DOHH2 (cell line): ENCODE measurements around the gene FANCL.
A peak's percentile ranks its signal among the peaks of the same experiment; 100 is the strongest.

Source experiments
- H3F3A ChIP-seq: fragments of 200-600 bp; sonication (generic), shearing (Covaris generic); 2 replicates; pipeline ENCODE4 v1.6.0; 2016; ENCODE audit warnings: antibody characterized with exemption, mild to moderate bottlenecking; ENCODE audit not compliant: control insufficient read depth, insufficient read depth
- H3K27ac ChIP-seq: fragments of 200-600 bp; sonication (generic); 2 replicates; pipeline ENCODE4 v1.5.1; 2014; ENCODE audit warnings: low read depth, mild to moderate bottlenecking, low read length, moderate library complexity
- H3K27me3 ChIP-seq: fragments of 200-600 bp; sonication (generic); 2 replicates; pipeline ENCODE4 v1.6.1; 2014; ENCODE audit warnings: mild to moderate bottlenecking, low read length, mixed read lengths; ENCODE audit not compliant: control insufficient read depth
- H3K36me3 ChIP-seq: fragments of 200-600 bp; sonication (generic); 2 replicates; pipeline ENCODE4 v1.6.1; 2014; ENCODE audit warnings: mild to moderate bottlenecking, low read length, moderate library complexity, mixed read lengths; ENCODE audit not compliant: control insufficient read depth
- H3K4me1 ChIP-seq: fragments of 200-600 bp; sonication (generic); 2 replicates; pipeline ENCODE4 v1.6.1; 2014; ENCODE audit warnings: mild to moderate bottlenecking, low read length, mixed read lengths; ENCODE audit not compliant: control insufficient read depth
- H3K4me2 ChIP-seq: fragments of 200-600 bp; sonication (generic); 2 replicates; pipeline ENCODE4 v1.6.0; 2014; ENCODE audit warnings: mild to moderate bottlenecking, low read length, moderate library complexity
- H3K4me3 ChIP-seq: fragments of 200-600 bp; sonication (generic); 2 replicates; pipeline ENCODE4 v1.5.1; 2014; ENCODE audit warnings: mild to moderate bottlenecking, low read length, mixed read lengths
- H3K79me2 ChIP-seq: fragments of 200-600 bp; sonication (generic); 2 replicates; pipeline ENCODE4 v1.6.1; 2014; ENCODE audit warnings: mild to moderate bottlenecking, low read length, mixed read lengths; ENCODE audit not compliant: control insufficient read depth
- H3K9me2 ChIP-seq: fragments of 200-600 bp; sonication (generic); replicated peaks from 2 replicates; pipeline ENCODE4 v1.6.1; 2014; ENCODE audit warnings: mild to moderate bottlenecking, low read length, mixed read lengths; ENCODE audit not compliant: control insufficient read depth
- H3K9me3 ChIP-seq: fragments of 200-600 bp; sonication (generic); 2 replicates; pipeline ENCODE4 v1.6.1; 2014; ENCODE audit warnings: antibody characterized with exemption, low read length, mixed read lengths; ENCODE audit not compliant: control insufficient read depth, insufficient read depth
- H4K20me1 ChIP-seq: fragments of 200-600 bp; sonication (generic); 2 replicates; pipeline ENCODE4 v1.6.0; 2014; ENCODE audit warnings: low read depth, mild to moderate bottlenecking, antibody characterized with exemption, low read length, moderate library complexity; ENCODE audit not compliant: control insufficient read depth, insufficient read depth
- CTCF ChIP-seq: fragments of 200-600 bp; sonication (generic); IDR thresholded peaks from one replicate; pipeline ENCODE4 v1.5.1; 2014; ENCODE audit warnings: antibody characterized with exemption, mild to moderate bottlenecking, low read depth, low read length; ENCODE audit not compliant: poor library complexity, severe bottlenecking
- EZH2phosphoT487 ChIP-seq: fragments of 200-600 bp; sonication (generic); IDR thresholded peaks from 2 replicates; pipeline ENCODE4 v1.6.1; 2017; ENCODE audit warnings: borderline replicate concordance, mild to moderate bottlenecking, antibody characterized with exemption, low read length, moderate library complexity, mixed read lengths

The FANCL gene

GRCh38 chr2:58241546-58241864, 380 bp upstream of the FANCL start:
- Histone ChIP-seq H3K4me1 (peaks cover 27% of the 10 kb centered on the region), H3K27me3 (no peaks in the 10 kb centered on the region), H3K9me2 (no peaks in the 10 kb centered on the region), H3K4me3 (peak overlapping the region; percentile 96), H3K27ac (peak overlapping the region; percentile 88), H3F3A (no peaks in the 10 kb centered on the region), H4K20me1 (no peaks in the 10 kb centered on the region), H3K79me2 (peaks cover 45% of the 10 kb centered on the region), H3K36me3 (peaks cover 5% of the 10 kb centered on the region; the same call in 1 of the 2 replicates), H3K9me3 (no peaks in the 10 kb centered on the region), H3K4me2 (peak overlapping the region; percentile 67)
- TF ChIP-seq EZH2phosphoT487 (no peak), CTCF (no peak)

- Histone ChIP-seq H3K36me3 (peaks cover 5% of the 10 kb centered on the region; the same call in 1 of the 2 replicates), H3K79me2 (peaks cover 66% of the 10 kb centered on the region), H3K9me2 (no peaks in the 10 kb centered on the region), H3K27ac (no peak overlapping the region), H3K9me3 (no peaks in the 10 kb centered on the region), H3K27me3 (no peaks in the 10 kb centered on the region), H3K4me1 (peaks cover 27% of the 10 kb centered on the region), H3K4me3 (peak overlapping the region; percentile 96), H3K4me2 (peak overlapping the region; percentile 67), H4K20me1 (no peaks in the 10 kb centered on the region), H3F3A (no peaks in the 10 kb centered on the region)
- no peak for TF ChIP-seq CTCF
- TF ChIP-seq EZH2phosphoT487, result no peak
These were observed 1.7 kb downstream of the FANCL start for GRCh38 chr2:58239243-58239925.

GRCh38 chr2:58237741-58238140, 3.4 kb downstream of the FANCL start:
- no peaks in the 10 kb centered on the region for H3K9me3 ChIP-seq
- no peaks in the 10 kb centered on the region for H3F3A ChIP-seq
- H3K9me2 ChIP-seq, result no peaks in the 10 kb centered on the region
- peaks cover 83% of the 10 kb centered on the region for H3K79me2 ChIP-seq
- peak overlapping the region; percentile 67 for H3K4me2 ChIP-seq
- peaks cover 27% of the 10 kb centered on the region for H3K4me1 ChIP-seq
- H3K4me3 ChIP-seq, result 0 out of 2 replicates have a peak overlapping the region, but pooled peaks have one; percentile 3
- no peak overlapping the region for H3K27ac ChIP-seq
- H3K36me3 ChIP-seq, result peaks cover 5% of the 10 kb centered on the region; the same call in 1 of the 2 replicates
- no peaks in the 10 kb centered on the region for H4K20me1 ChIP-seq
- H3K27me3 ChIP-seq, result no peaks in the 10 kb centered on the region
- TF ChIP-seq EZH2phosphoT487 (no peak), CTCF (no peak)
